Fibroblast of villous mesenchyme (primary cell): ENCODE data around the gene KRT2. TPM values are rescaled to one million over a fixed set of nuclear protein-coding genes. Genes with fewer than 3 reads are reported as not detected.
"Not testable (repeated sequence)": the region's sequence is repeated elsewhere in the genome, so short reads cannot be mapped to it uniquely, and the experiment has no call there.

ENCODE experiments used
- DNase-seq: peaks from one replicate; pipeline ENCODE4 v3.0.0-alpha.2; 2010; ENCODE audit warnings: low read depth
- H3K4me3 ChIP-seq: 2 replicates; pipeline ENCODE4 v1.5.1; 2011; ENCODE audit warnings: low read depth, mild to moderate bottlenecking, low read length
- total RNA-seq: library from RNA; depleted of rRNA; stranded (reverse); fragments of >200 nt; gene quantifications from 2 replicates; pipeline ENCODE4 v1.2.3, GENCODE V29; 2012
- TF ChIP-seq, protein P1 (sequence below): IDR thresholded peaks from 2 replicates; pipeline ENCODE4 v1.5.1; 2012; ENCODE audit warnings: low read depth, mild to moderate bottlenecking, low read length; ENCODE audit not compliant: insufficient read depth

Gene KRT2
- total RNA-seq, 1 donor: not detected

DNA sequence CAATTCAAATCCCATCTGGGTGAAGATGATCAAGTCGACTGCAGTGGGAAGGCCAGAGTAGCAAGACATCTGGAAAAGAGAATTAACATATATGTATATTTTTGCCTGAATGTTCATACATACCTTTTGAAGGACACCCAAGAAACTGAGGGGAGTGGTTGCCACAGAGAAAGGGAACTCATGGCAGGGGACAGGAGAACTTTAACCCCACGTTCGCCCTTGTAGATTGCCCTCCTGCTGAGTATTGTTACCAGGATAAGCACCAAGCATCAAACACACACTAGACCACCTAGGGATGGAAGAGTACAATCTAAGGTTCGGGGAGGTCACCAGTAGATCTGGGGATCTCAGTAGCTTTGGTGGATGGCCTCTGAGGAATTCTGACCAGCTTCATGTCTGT is 18.5 kb upstream of the KRT2 start:
- DNase-seq: no peak
- TF ChIP-seq, protein P1, sequence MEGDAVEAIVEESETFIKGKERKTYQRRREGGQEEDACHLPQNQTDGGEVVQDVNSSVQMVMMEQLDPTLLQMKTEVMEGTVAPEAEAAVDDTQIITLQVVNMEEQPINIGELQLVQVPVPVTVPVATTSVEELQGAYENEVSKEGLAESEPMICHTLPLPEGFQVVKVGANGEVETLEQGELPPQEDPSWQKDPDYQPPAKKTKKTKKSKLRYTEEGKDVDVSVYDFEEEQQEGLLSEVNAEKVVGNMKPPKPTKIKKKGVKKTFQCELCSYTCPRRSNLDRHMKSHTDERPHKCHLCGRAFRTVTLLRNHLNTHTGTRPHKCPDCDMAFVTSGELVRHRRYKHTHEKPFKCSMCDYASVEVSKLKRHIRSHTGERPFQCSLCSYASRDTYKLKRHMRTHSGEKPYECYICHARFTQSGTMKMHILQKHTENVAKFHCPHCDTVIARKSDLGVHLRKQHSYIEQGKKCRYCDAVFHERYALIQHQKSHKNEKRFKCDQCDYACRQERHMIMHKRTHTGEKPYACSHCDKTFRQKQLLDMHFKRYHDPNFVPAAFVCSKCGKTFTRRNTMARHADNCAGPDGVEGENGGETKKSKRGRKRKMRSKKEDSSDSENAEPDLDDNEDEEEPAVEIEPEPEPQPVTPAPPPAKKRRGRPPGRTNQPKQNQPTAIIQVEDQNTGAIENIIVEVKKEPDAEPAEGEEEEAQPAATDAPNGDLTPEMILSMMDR: no peak
- no peak overlapping the region for H3K4me3 ChIP-seq

DNA sequence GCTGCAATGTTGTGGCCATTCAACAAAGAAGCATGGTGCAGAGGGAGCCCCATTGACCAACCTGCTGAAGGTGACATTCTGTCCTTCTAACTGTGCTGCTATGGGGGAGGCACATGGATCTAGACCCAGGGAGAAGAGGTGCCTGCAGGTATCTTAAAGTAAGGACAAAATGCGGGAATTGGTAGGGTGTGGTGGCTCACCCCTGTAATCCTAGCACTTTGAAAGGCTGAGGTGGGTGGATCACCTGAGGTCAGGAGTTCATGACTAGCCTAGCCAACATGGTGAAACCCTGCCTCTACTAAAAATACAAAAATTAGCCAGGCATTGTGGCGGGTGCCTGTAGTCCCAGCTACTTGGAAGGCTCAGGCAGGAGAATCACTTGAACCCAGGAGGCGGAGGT is 17.9 kb upstream of the KRT2 start:
- DNase-seq, H3K4me3 ChIP-seq: not testable (repeated sequence)

DNA sequence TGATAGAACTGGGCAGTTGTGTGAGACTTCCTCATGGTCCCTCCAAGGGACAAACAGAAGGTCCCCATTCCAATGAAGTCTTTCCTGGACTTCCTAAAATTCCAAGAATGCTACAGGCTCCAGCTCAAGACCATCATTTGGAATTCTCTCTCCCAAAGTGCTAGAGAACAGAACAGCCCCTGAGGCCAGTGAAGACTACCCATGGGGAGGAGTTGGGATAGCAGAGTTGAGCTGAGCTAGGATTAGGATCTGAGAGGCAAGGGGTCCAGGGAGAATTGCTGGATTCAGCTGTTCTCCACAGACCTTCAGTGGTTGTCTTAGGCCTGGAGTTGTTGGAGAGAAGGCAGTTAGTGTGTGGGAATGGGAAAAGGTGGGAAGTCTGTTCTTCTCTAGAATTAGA is 17.4 kb upstream of the KRT2 start:
- no peak overlapping the region for H3K4me3 ChIP-seq
- no peak for DNase-seq
- TF ChIP-seq, protein P1: no peak

DNA sequence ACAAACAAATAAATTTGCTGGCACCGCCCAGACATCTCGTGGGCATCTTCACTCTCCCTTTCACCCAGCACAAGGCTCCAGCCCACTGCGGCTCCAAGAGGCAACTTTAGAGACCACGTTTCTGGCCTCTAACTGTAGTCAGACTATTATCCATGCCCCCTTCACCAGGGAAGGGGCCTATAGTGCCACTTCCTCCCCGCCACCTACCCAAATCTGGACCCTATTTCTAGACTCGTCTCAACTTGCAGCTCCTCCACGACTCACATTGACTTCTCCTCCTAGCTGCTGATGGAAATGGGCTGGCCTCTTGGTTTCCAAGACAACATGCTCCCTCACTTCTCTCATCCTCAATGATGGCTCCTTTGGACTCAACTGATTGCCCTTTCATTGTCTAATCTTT is 15.9 kb upstream of the KRT2 start:
- DNase-seq: no peak
- TF ChIP-seq, protein P1: no peak
- no peak overlapping the region for H3K4me3 ChIP-seq

DNA sequence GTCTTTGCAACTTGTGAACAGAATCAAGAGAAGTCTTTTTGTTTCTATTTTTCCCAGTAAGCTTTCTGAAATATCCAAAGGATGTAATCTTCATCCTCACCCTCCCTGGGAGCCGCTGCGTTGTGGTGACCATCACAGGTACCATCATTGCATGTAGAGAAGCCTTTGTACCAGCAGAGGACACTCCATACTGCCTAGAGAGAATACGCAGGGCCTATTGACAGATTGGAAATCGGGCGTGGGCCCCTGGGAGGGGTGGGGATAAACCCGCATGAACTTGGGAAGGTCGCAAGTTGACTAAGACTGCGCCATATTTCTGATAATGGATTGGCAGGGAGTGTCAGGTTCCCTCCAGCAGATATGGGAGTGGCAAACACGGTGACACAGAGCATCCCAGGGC is 15.5 kb upstream of the KRT2 start:
- TF ChIP-seq, protein P1: peak; percentile 45
- no peak for DNase-seq
- no peak overlapping the region for H3K4me3 ChIP-seq

DNA sequence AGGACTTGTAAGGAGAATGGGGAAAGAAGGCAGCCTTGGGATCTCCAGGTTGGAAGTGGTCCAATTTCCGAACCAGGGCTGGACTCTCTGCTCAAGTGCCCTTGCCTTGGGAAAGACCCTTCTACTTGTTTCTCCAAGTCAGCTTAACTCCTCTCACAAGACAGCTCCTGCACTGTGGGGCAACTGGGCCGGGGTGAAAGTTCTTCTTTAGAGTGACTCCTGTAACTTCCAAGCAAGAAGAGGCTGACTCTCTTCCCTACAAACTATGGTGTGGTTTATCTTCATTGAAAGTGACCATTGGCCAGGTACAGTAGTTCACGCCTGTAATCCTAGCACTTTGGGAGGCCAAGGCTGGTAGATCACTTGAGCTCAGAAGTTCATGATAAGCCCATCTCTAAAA is 14.5 kb upstream of the KRT2 start:
- TF ChIP-seq, protein P1: no peak
- H3K4me3 ChIP-seq: no peak overlapping the region
- DNase-seq: no peak

DNA sequence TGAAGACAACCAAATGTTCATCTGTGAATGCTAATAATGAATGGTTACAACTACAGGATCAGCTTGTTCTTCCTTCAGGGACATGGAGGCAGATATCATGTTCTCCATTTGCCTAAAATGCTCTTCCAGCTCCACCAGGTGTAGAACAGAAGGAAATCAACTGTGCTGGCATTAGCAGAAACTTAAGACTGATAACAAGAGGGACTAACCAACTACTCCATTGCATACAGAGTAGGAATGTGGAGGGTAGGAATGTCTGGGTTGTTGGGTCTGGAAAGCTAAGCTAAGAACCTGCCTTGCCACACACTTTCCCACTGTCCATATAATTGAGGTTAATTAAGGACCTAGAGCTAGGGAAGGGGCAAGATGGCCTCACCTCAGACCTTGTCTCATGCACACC is 11.4 kb upstream of the KRT2 start:
- TF ChIP-seq, protein P1: no peak

DNA sequence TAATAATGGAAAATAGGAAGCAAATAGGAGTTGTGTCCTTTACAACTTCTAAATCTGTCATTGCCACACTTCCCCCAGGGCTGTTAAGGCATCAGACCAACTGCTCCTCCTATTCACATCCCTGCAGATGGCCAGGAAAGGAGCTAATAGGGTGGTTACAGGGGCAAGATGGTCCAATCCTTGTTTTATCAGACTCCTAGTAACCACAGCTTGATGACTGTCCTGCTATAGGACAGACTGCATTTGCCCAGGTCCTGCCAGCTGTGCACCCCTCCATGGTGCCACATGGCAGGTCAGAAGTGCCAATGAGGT is 10.9 kb upstream of the KRT2 start:
- TF ChIP-seq, protein P1: no peak
- no peak overlapping the region for H3K4me3 ChIP-seq
- no peak for DNase-seq

More for the DNA sequence above, 11.4 kb upstream of the KRT2 start:
- H3K4me3 ChIP-seq: no peak overlapping the region
- DNase-seq: no peak
